Measurements from ENCODE around the gene SAXO1. TPM values are rescaled to one million over a fixed set of nuclear protein-coding genes. Genes with fewer than 3 reads are reported as not detected.

SAXO1 gene
- total RNA-seq, 2 donors from 2014 or later: not detected

GRCh38 chr9:18990494-18990893, 42.5 kb downstream of the SAXO1 start:
- H3K36me3 Mint-ChIP-seq (ENCODE audit: low read depth): no peaks in the 10 kb centered on the region
- peaks cover 5% of the 10 kb centered on the region for H3K27me3 Mint-ChIP-seq
- H3K27ac Mint-ChIP-seq: no peak overlapping the region
- ATAC-seq (no peak), DNase-seq (no peak)
- H3K4me1 Mint-ChIP-seq: no peaks in the 10 kb centered on the region
- no peak overlapping the region for H3K4me3 Mint-ChIP-seq
- no peaks in the 10 kb centered on the region for H3K9me3 ChIP-seq (ENCODE audit: control insufficient read depth, low read length, poor library complexity, severe bottlenecking)

GRCh38 chr9:18989865-18990264, 43.1 kb downstream of the SAXO1 start:
- no peak overlapping the region for H3K4me3 Mint-ChIP-seq
- H3K36me3 Mint-ChIP-seq (ENCODE audit: low read depth): no peaks in the 10 kb centered on the region
- no peaks in the 10 kb centered on the region for H3K9me3 ChIP-seq (ENCODE audit: control insufficient read depth, low read length, poor library complexity, severe bottlenecking)
- H3K4me1 Mint-ChIP-seq: no peaks in the 10 kb centered on the region
- DNase-seq (no peak), ATAC-seq (no peak)
- H3K27me3 Mint-ChIP-seq: peaks cover 5% of the 10 kb centered on the region
- no peak overlapping the region for H3K27ac Mint-ChIP-seq

- ATAC-seq: no peak
- Mint-ChIP-seq H3K4me3 (no peak overlapping the region), H3K27ac (no peak overlapping the region), H3K36me3 (ENCODE audit: low read depth) (no peaks in the 10 kb centered on the region), H3K4me1 (no peaks in the 10 kb centered on the region), H3K27me3 (peaks cover 5% of the 10 kb centered on the region)
- DNase-seq: no peak
- no peaks in the 10 kb centered on the region for H3K9me3 ChIP-seq (ENCODE audit: control insufficient read depth, low read length, poor library complexity, severe bottlenecking)
Observed at GRCh38 chr9:18989097-18989496, 43.9 kb downstream of the SAXO1 start.

GRCh38 chr9:18988003-18988402, 45.0 kb downstream of the SAXO1 start:
- peak overlapping the region; percentile 34 for H3K27ac Mint-ChIP-seq
- H3K36me3 Mint-ChIP-seq (ENCODE audit: low read depth): no peaks in the 10 kb centered on the region
- H3K27me3 Mint-ChIP-seq: no peaks in the 10 kb centered on the region
- H3K9me3 ChIP-seq (ENCODE audit: control insufficient read depth, low read length, poor library complexity, severe bottlenecking): no peaks in the 10 kb centered on the region
- H3K4me1 Mint-ChIP-seq: no peaks in the 10 kb centered on the region
- no peak overlapping the region for H3K4me3 Mint-ChIP-seq
- DNase-seq (no peak), ATAC-seq (no peak)

- Mint-ChIP-seq H3K36me3 (ENCODE audit: low read depth) (no peaks in the 10 kb centered on the region), H3K4me3 (no peak overlapping the region), H3K27me3 (peaks cover 7% of the 10 kb centered on the region), H3K4me1 (no peaks in the 10 kb centered on the region), H3K27ac (no peak overlapping the region)
- DNase-seq: no peak
- H3K9me3 ChIP-seq (ENCODE audit: control insufficient read depth, low read length, poor library complexity, severe bottlenecking): no peaks in the 10 kb centered on the region
- ATAC-seq: no peak
Observed at GRCh38 chr9:18985996-18986395, 47.0 kb downstream of the SAXO1 start.

GRCh38 chr9:18985464-18985951, 47.5 kb downstream of the SAXO1 start:
- ATAC-seq: no peak
- Mint-ChIP-seq H3K27me3 (peaks cover 7% of the 10 kb centered on the region), H3K4me3 (no peak overlapping the region), H3K4me1 (no peaks in the 10 kb centered on the region), H3K27ac (no peak overlapping the region), H3K36me3 (ENCODE audit: low read depth) (no peaks in the 10 kb centered on the region)
- DNase-seq: no peak
- H3K9me3 ChIP-seq (ENCODE audit: control insufficient read depth, low read length, poor library complexity, severe bottlenecking): no peaks in the 10 kb centered on the region

- no peaks in the 10 kb centered on the region for H3K4me1 Mint-ChIP-seq
- no peak for DNase-seq
- H3K9me3 ChIP-seq (ENCODE audit: control insufficient read depth, low read length, poor library complexity, severe bottlenecking): no peaks in the 10 kb centered on the region
- no peak for ATAC-seq
- no peak overlapping the region for H3K27ac Mint-ChIP-seq
- peaks cover 4% of the 10 kb centered on the region for H3K36me3 Mint-ChIP-seq (ENCODE audit: low read depth)
- peaks cover 19% of the 10 kb centered on the region for H3K27me3 Mint-ChIP-seq
- no peak overlapping the region for H3K4me3 Mint-ChIP-seq
Observed at GRCh38 chr9:18982262-18982620, 50.8 kb downstream of the SAXO1 start.

GRCh38 chr9:18981476-18982261, 51.3 kb downstream of the SAXO1 start:
- Mint-ChIP-seq H3K27me3 (peaks cover 24% of the 10 kb centered on the region), H3K27ac (no peak overlapping the region), H3K36me3 (ENCODE audit: low read depth) (peaks cover 4% of the 10 kb centered on the region), H3K4me3 (no peak overlapping the region), H3K4me1 (peaks cover 3% of the 10 kb centered on the region)
- no peaks in the 10 kb centered on the region for H3K9me3 ChIP-seq (ENCODE audit: control insufficient read depth, low read length, poor library complexity, severe bottlenecking)
- no peak for DNase-seq
- no peak for ATAC-seq

GRCh38 chr9:18980189-18980588, 52.8 kb downstream of the SAXO1 start:
- ATAC-seq: no peak
- H3K9me3 ChIP-seq (ENCODE audit: control insufficient read depth, low read length, poor library complexity, severe bottlenecking): no peaks in the 10 kb centered on the region
- H3K27ac Mint-ChIP-seq: no peak overlapping the region
- no peak overlapping the region for H3K4me3 Mint-ChIP-seq
- peaks cover 6% of the 10 kb centered on the region for H3K4me1 Mint-ChIP-seq
- no peak for DNase-seq
- peaks cover 4% of the 10 kb centered on the region for H3K36me3 Mint-ChIP-seq (ENCODE audit: low read depth)
- peaks cover 28% of the 10 kb centered on the region for H3K27me3 Mint-ChIP-seq

GRCh38 chr9:18979367-18979766, 53.6 kb downstream of the SAXO1 start:
- H3K9me3 ChIP-seq (ENCODE audit: control insufficient read depth, low read length, poor library complexity, severe bottlenecking): no peaks in the 10 kb centered on the region
- Mint-ChIP-seq H3K27me3 (peaks cover 29% of the 10 kb centered on the region), H3K36me3 (ENCODE audit: low read depth) (peaks cover 4% of the 10 kb centered on the region), H3K4me3 (no peak overlapping the region), H3K27ac (no peak overlapping the region), H3K4me1 (peaks cover 6% of the 10 kb centered on the region)
- DNase-seq: no peak
- ATAC-seq: no peak

GRCh38 chr9:18978188-18978587, 54.8 kb downstream of the SAXO1 start:
- Mint-ChIP-seq H3K27me3 (peaks cover 41% of the 10 kb centered on the region), H3K27ac (no peak overlapping the region), H3K4me3 (no peak overlapping the region), H3K4me1 (peaks cover 6% of the 10 kb centered on the region), H3K36me3 (ENCODE audit: low read depth) (peaks cover 4% of the 10 kb centered on the region)
- ATAC-seq (no peak), DNase-seq (no peak)
- H3K9me3 ChIP-seq (ENCODE audit: control insufficient read depth, low read length, poor library complexity, severe bottlenecking): no peaks in the 10 kb centered on the region

- peaks cover 4% of the 10 kb centered on the region for H3K36me3 Mint-ChIP-seq (ENCODE audit: low read depth)
- H3K9me3 ChIP-seq (ENCODE audit: control insufficient read depth, low read length, poor library complexity, severe bottlenecking): no peaks in the 10 kb centered on the region
- ATAC-seq (no peak), DNase-seq (no peak)
- peaks cover 6% of the 10 kb centered on the region for H3K4me1 Mint-ChIP-seq
- no peak overlapping the region for H3K27ac Mint-ChIP-seq
- peaks cover 48% of the 10 kb centered on the region for H3K27me3 Mint-ChIP-seq
- H3K4me3 Mint-ChIP-seq: no peak overlapping the region
Observed at GRCh38 chr9:18976709-18977531, 56.1 kb downstream of the SAXO1 start.

- ATAC-seq: no peak
- Mint-ChIP-seq H3K27ac (no peak overlapping the region), H3K4me1 (peaks cover 6% of the 10 kb centered on the region), H3K4me3 (no peak overlapping the region), H3K36me3 (ENCODE audit: low read depth) (peaks cover 4% of the 10 kb centered on the region), H3K27me3 (peaks cover 49% of the 10 kb centered on the region)
- H3K9me3 ChIP-seq (ENCODE audit: control insufficient read depth, low read length, poor library complexity, severe bottlenecking): no peaks in the 10 kb centered on the region
- no peak for DNase-seq
Observed at GRCh38 chr9:18976221-18976708, 56.7 kb downstream of the SAXO1 start.
